ENCODE results near the gene ANK2.

DNA sequence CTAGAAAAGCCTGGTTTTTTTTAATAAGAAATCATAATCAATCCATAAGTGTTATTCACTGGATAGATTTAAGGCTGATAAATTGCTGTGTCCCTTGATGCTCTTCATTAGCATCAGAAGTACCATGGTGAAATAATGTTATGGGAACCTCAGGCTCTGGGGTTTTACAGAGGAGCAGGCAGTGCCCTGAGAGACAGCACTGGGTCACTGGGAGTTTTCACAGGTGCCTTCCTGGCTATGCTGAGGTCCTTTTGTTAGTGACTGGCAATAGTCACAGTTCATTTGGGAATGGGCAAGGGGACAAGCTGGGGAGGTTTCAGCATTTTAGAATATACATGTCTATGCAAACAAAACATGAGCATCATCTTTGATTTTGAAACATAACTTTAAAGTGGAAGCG lies 38.6 kb downstream of the ANK2 start:
- no peak for TF ChIP-seq GATA2 (IDR thresholded peaks at IDR 0.05; ENCODE audit: low read depth, low read length)
- TF ChIP-seq GATA3 (IDR thresholded peaks at IDR 0.05; ENCODE audit: low read depth, low read length), result no peak
